ENCODE results near the gene AP3B2.

Gene AP3B2

GRCh38 chr15:82650046-82650670, 59.5 kb downstream of the AP3B2 start:
- peaks cover 9% of the 10 kb centered on the region; the same call in 1 of the 2 replicates for H3K27me3 ChIP-seq (replicated peaks; ENCODE audit: insufficient read depth, low read length)
- no peaks in the 10 kb centered on the region for H3K4me1 ChIP-seq (ENCODE audit: low read length)
- TF ChIP-seq EZH2phosphoT487 (IDR thresholded peaks at IDR 0.05; ENCODE audit: low read length) (no peak), EZH2 (optimal IDR thresholded peaks at IDR 0.05; ENCODE audit: low read depth, low read length) (no peak), CTCF (IDR thresholded peaks at IDR 0.05; ENCODE audit: low read length) (no peak)
- no peaks in the 10 kb centered on the region for H3F3A ChIP-seq (ENCODE audit: insufficient read depth, low read length)
- H3K36me3 ChIP-seq (replicated peaks; ENCODE audit: insufficient read depth, low read length): no peaks in the 10 kb centered on the region
- H3K9me3 ChIP-seq (replicated peaks; ENCODE audit: insufficient read depth, low read length): no peaks in the 10 kb centered on the region
- H3K79me2 ChIP-seq (ENCODE audit: low read length): no peaks in the 10 kb centered on the region
- H3K9me2 ChIP-seq (replicated peaks; ENCODE audit: insufficient read depth, low read length): no peaks in the 10 kb centered on the region
- no peak overlapping the region for H2AFZ ChIP-seq (ENCODE audit: low read length)
- no peak overlapping the region for H3K4me3 ChIP-seq (ENCODE audit: low read length)
- H4K20me1 ChIP-seq (ENCODE audit: insufficient read depth, low read length): no peaks in the 10 kb centered on the region
- H3K4me2 ChIP-seq (ENCODE audit: low read depth, low read length): no peak overlapping the region
- no peak overlapping the region for H3K27ac ChIP-seq (ENCODE audit: low read length)
- no peak for DNase-seq
- no peak overlapping the region for H3K9ac ChIP-seq (ENCODE audit: low read length)

GRCh38 chr15:82649226-82649999, 60.3 kb downstream of the AP3B2 start:
- H3K27me3 ChIP-seq (replicated peaks; ENCODE audit: insufficient read depth, low read length): peaks cover 9% of the 10 kb centered on the region; the same call in 1 of the 2 replicates
- no peak overlapping the region for H2AFZ ChIP-seq (ENCODE audit: low read length)
- no peak overlapping the region for H3K4me2 ChIP-seq (ENCODE audit: low read depth, low read length)
- no peak overlapping the region for H3K27ac ChIP-seq (ENCODE audit: low read length)
- no peak overlapping the region for H3K9ac ChIP-seq (ENCODE audit: low read length)
- H3K4me1 ChIP-seq (ENCODE audit: low read length): no peaks in the 10 kb centered on the region
- H3K79me2 ChIP-seq (ENCODE audit: low read length): no peaks in the 10 kb centered on the region
- no peaks in the 10 kb centered on the region for H3F3A ChIP-seq (ENCODE audit: insufficient read depth, low read length)
- TF ChIP-seq CTCF (IDR thresholded peaks at IDR 0.05; ENCODE audit: low read length) (no peak), EZH2 (optimal IDR thresholded peaks at IDR 0.05; ENCODE audit: low read depth, low read length) (no peak), EZH2phosphoT487 (IDR thresholded peaks at IDR 0.05; ENCODE audit: low read length) (no peak)
- H3K9me3 ChIP-seq (replicated peaks; ENCODE audit: insufficient read depth, low read length): no peaks in the 10 kb centered on the region
- no peak overlapping the region for H3K4me3 ChIP-seq (ENCODE audit: low read length)
- H3K36me3 ChIP-seq (replicated peaks; ENCODE audit: insufficient read depth, low read length): no peaks in the 10 kb centered on the region
- no peaks in the 10 kb centered on the region for H4K20me1 ChIP-seq (ENCODE audit: insufficient read depth, low read length)
- DNase-seq: no peak
- H3K9me2 ChIP-seq (replicated peaks; ENCODE audit: insufficient read depth, low read length): no peaks in the 10 kb centered on the region

- Histone ChIP-seq H3K79me2 (ENCODE audit: low read length) (no peaks in the 10 kb centered on the region), H3K9me2 (replicated peaks; ENCODE audit: insufficient read depth, low read length) (no peaks in the 10 kb centered on the region), H3F3A (ENCODE audit: insufficient read depth, low read length) (no peaks in the 10 kb centered on the region), H2AFZ (ENCODE audit: low read length) (no peak overlapping the region), H3K4me2 (ENCODE audit: low read depth, low read length) (no peak overlapping the region), H3K9me3 (replicated peaks; ENCODE audit: insufficient read depth, low read length) (no peaks in the 10 kb centered on the region), H4K20me1 (ENCODE audit: insufficient read depth, low read length) (no peaks in the 10 kb centered on the region), H3K4me1 (ENCODE audit: low read length) (no peaks in the 10 kb centered on the region), H3K27me3 (replicated peaks; ENCODE audit: insufficient read depth, low read length) (peaks cover 4% of the 10 kb centered on the region; the same call in 1 of the 2 replicates), H3K36me3 (replicated peaks; ENCODE audit: insufficient read depth, low read length) (no peaks in the 10 kb centered on the region), H3K27ac (ENCODE audit: low read length) (no peak overlapping the region), H3K4me3 (ENCODE audit: low read length) (no peak overlapping the region), H3K9ac (ENCODE audit: low read length) (no peak overlapping the region)
- DNase-seq: no peak
- TF ChIP-seq EZH2 (optimal IDR thresholded peaks at IDR 0.05; ENCODE audit: low read depth, low read length) (no peak), EZH2phosphoT487 (IDR thresholded peaks at IDR 0.05; ENCODE audit: low read length) (no peak), CTCF (IDR thresholded peaks at IDR 0.05; ENCODE audit: low read length) (no peak)
Measured at GRCh38 chr15:82648257-82649103, 61.2 kb downstream of the AP3B2 start.

All from MM.1S (cell line).